ENCODE measurements around the gene TMEM101.
A peak's percentile ranks its signal among the peaks of the same experiment; 100 is the strongest.
"Not testable (repeated sequence)": the region's sequence is repeated elsewhere in the genome, so short reads cannot be mapped to it uniquely, and the experiment has no call there.

TMEM101 gene

GRCh38 chr17:44014437-44015172, at the start of gene TMEM101:
TMEM101 (minus strand) TSS chr17:44014963; CDS start chr17:44014952, 11 bp downstream.
- no peaks in the 10 kb centered on the region for H3K27me3 ChIP-seq
- peak within 1 kb of the TSS; percentile 98 for H3K4me2 ChIP-seq
- no peaks in the 10 kb centered on the region for H4K20me1 ChIP-seq
- no peaks in the 10 kb centered on the region for H3K9me3 ChIP-seq
- peak within 1 kb of the TSS; percentile 90 for H3K4me3 ChIP-seq
- peak within 1 kb of the TSS; percentile 89 for H3K9ac ChIP-seq
- TF ChIP-seq Cebpa-rat (IDR thresholded peaks at IDR 0.05): no peak
- peaks cover 39% of the 10 kb centered on the region for H3K4me1 ChIP-seq
- peak within 1 kb of the TSS; percentile 91 for H3K27ac ChIP-seq
- peaks cover 27% of the 10 kb centered on the region; the same call in 1 of the 2 replicates for H3K36me3 ChIP-seq

DNA sequence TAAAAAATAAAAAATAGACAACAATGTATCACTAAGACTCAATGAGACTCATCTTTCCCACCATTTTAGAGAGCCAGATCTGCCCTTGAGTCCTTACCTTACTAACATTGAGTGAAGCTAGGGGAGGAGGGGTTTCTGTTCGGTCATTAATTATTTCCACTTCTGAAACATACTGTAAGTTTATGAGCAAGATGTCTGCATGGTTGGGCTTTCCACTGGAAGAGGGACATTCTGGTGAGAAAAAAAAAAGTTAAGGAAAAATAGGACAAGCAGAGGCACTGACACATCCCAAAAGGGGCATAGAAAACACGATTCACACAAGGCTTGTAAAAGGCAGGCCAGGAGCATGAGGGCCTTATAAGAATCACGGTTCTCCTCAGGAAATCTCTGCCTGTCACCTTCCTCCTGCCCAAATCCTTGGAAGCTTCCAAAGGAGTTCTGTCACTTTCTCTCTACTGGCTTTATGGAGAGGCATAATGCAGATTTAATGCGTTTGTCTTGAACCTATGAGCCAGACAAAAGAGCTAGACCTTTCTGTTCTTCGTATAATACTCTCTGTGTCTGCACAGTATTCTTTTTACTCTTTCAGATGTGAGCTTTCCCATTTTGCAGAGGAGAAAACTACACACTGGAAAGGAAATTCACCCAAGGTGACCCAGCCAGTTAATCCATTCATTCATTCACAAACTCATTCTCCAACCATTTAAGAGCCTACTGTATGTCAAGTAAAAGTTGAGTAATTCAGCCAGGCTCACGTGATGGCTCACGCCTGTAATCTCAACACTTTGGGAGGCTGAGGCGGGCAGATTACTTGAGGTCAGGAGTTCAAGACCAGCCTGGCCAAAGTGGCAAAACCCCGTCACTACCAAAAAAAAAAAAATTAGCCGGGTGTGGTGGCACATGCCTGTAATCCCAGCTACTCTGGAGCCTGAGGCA, 49.2 kb upstream of the TMEM101 start:
- no peak for TF ChIP-seq Cebpa-rat (IDR thresholded peaks at IDR 0.05)
- Histone ChIP-seq H3K9me3 (no peaks in the 10 kb centered on the region), H3K27me3 (no peaks in the 10 kb centered on the region), H4K20me1 (peaks cover 70% of the 10 kb centered on the region), H3K4me2 (peak overlapping the region; percentile 89), H3K36me3 (peaks cover 58% of the 10 kb centered on the region), H3K4me1 (peaks cover 32% of the 10 kb centered on the region), H3K4me3 (no peak overlapping the region), H3K9ac (0 out of 2 replicates have a peak overlapping the region, but pooled peaks have one; percentile 24), H3K27ac (no peak overlapping the region)

DNA sequence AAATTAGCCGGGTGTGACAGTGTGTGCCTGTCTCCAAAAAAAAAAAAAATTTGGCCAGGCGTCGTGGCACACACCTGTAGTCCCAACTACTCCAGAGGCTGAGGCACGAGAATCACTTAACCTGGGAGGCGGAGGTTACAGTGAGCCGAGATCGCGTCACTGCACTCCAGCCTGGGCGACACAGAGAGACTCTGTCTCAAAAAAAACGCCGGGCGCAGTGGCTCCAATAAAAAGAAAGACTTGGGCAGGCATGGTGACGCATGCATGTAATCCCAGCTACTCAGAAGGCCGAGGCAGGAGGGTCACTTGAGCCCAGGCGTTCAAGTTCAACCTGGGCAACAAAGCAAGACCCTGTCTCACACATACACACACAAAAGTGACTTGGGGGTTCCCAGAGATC, 48.1 kb upstream of the TMEM101 start:
- Histone ChIP-seq H3K27ac (no peak overlapping the region), H3K9ac (0 out of 2 replicates have a peak overlapping the region, but pooled peaks have one; percentile 24), H3K27me3 (no peaks in the 10 kb centered on the region), H3K4me3 (no peak overlapping the region), H3K4me2 (no peak overlapping the region), H3K4me1 (peaks cover 32% of the 10 kb centered on the region), H3K9me3 (no peaks in the 10 kb centered on the region), H4K20me1 (peaks cover 81% of the 10 kb centered on the region), H3K36me3 (peaks cover 69% of the 10 kb centered on the region)
- no peak for TF ChIP-seq Cebpa-rat (IDR thresholded peaks at IDR 0.05)

- Histone ChIP-seq H3K27me3 (no peaks in the 10 kb centered on the region), H3K27ac (no peak overlapping the region), H3K4me3 (no peak overlapping the region), H3K36me3 (peaks cover 84% of the 10 kb centered on the region), H4K20me1 (peaks cover 93% of the 10 kb centered on the region), H3K4me2 (no peak overlapping the region), H3K9ac (no peak overlapping the region), H3K9me3 (no peaks in the 10 kb centered on the region), H3K4me1 (peaks cover 20% of the 10 kb centered on the region)
- TF ChIP-seq Cebpa-rat (IDR thresholded peaks at IDR 0.05): no peak
Observed at GRCh38 chr17:44061446-44061845, 46.7 kb upstream of the TMEM101 start.

DNA sequence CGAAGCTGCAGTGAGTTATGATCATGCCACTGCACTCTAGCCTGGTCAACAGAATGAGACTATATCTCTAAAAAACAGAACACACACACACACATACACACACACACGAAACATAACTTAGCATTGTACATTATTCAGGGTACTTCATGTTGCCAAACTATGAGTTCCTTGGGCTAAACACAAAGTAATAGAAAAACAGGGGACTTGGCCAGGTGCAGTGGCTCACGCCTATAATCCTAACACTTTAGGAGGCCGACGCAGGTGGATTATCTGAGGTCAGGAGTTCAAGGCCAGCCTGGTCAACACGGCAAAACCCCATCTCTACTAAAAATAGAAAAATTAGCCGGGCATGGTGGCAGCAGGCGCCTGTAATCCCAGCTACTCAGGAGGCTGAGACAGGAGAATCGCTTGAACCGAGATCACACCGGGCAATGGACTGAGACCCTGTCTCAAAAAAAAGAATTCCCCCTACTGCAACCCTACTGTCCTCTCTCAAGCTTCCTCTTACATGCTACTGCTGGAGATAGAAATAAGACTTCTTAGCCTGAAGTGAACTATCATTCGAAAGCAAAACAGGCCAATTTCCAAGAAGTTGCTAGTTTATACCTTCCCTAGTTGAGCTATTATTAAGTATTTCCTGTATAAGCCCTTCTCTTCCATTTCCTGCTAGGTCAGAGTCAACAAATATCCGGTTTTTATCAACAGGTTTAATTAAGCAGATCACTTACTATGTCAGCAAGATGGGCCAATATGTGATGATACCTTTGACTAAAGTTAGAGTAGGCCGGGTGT, 44.5 kb upstream of the TMEM101 start:
- Histone ChIP-seq H3K4me3 (no peak overlapping the region), H4K20me1 (peaks cover 97% of the 10 kb centered on the region), H3K4me2 (no peak overlapping the region), H3K9me3 (no peaks in the 10 kb centered on the region), H3K27me3 (no peaks in the 10 kb centered on the region), H3K36me3 (peaks cover 98% of the 10 kb centered on the region), H3K27ac (no peak overlapping the region), H3K4me1 (peaks cover 7% of the 10 kb centered on the region), H3K9ac (no peak overlapping the region)
- TF ChIP-seq Cebpa-rat (IDR thresholded peaks at IDR 0.05): no peak

- Histone ChIP-seq H3K9me3 (no peaks in the 10 kb centered on the region), H3K36me3 (peaks cover 97% of the 10 kb centered on the region), H3K4me2 (no peak overlapping the region), H4K20me1 (peaks cover 97% of the 10 kb centered on the region), H3K27ac (no peak overlapping the region), H3K27me3 (no peaks in the 10 kb centered on the region), H3K4me1 (no peaks in the 10 kb centered on the region), H3K4me3 (no peak overlapping the region), H3K9ac (no peak overlapping the region)
- TF ChIP-seq Cebpa-rat (IDR thresholded peaks at IDR 0.05): no peak
Observed at GRCh38 chr17:44053125-44053872, 38.5 kb upstream of the TMEM101 start.

DNA sequence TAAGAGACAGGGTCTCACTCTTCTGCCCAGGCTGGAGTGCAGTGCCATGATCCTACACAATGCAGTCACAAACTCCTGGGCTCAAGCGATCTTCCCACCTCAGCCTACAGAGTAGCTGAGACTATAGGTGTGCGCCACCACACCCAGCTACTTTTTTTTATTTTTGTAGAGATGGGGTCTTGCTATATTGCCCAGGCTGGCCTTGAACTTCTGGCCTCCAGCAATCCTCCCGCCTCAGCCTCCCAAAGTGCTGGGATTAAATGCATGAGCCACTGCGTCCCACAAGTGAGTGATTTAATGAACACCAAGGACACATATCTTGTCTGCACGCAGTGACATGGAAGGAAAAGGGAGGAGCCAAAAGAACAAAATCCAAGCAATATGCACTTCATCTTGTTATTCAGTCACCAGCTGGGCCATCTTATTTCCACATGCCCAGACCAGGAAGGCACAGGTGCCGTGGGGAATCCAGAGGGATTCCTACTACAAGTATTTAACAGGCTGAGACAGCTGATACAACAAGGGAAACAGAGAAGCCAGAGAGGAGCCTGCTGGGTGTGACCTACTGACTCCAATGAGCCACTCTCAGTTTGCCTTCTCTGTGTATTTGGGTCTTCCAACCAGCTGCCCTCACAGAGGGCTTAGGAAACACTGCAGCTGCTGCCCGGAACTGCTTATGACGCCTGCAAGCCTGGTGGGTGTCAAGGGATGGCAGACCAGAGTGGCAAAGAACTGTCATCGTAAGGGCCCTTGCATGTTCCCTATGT, 34.7 kb upstream of the TMEM101 start:
- Histone ChIP-seq H3K4me3 (no peak overlapping the region), H3K9me3 (no peaks in the 10 kb centered on the region), H3K9ac (no peak overlapping the region), H3K27me3 (no peaks in the 10 kb centered on the region), H3K27ac (no peak overlapping the region), H3K36me3 (peaks cover 87% of the 10 kb centered on the region), H3K4me2 (no peak overlapping the region), H4K20me1 (peaks cover 92% of the 10 kb centered on the region), H3K4me1 (no peaks in the 10 kb centered on the region)
- TF ChIP-seq Cebpa-rat (IDR thresholded peaks at IDR 0.05): no peak

GRCh38 chr17:44046893-44047292, 32.1 kb upstream of the TMEM101 start:
- peaks cover 73% of the 10 kb centered on the region for H3K36me3 ChIP-seq
- H3K9me3 ChIP-seq, H3K4me3 ChIP-seq, H3K27me3 ChIP-seq, H3K9ac ChIP-seq, H3K27ac ChIP-seq, H3K4me2 ChIP-seq: not testable (repeated sequence)
- 0 out of 2 replicates have a peak, but pooled peaks cover 11% of the 10 kb centered on the region for H3K4me1 ChIP-seq
- peaks cover 92% of the 10 kb centered on the region for H4K20me1 ChIP-seq

All from BLaER1 (cell line).